Panc1 (cell line): ENCODE results near the gene DCD. TPM values are rescaled to one million over a fixed set of nuclear protein-coding genes. Genes with fewer than 3 reads are reported as not detected.
"Not testable (repeated sequence)": the region's sequence is repeated elsewhere in the genome, so short reads cannot be mapped to it uniquely, and the experiment has no call there.

ENCODE experiments used
- ATAC-seq: fragments of 200-7000 bp; cut with Tn5 transposase; 2 replicates; pipeline ENCODE4 v1.9.1; 2020; ENCODE audit warnings: mild to moderate bottlenecking, moderate library complexity
- BruUV-seq: library from RNA; stranded (reverse); fragments of 400-500 nt; replicated peaks from 2 replicates; lab custom pipeline; 2021; lab: Mats Ljungman, UMichigan
- CTCF ChIA-PET: fragments of 300-600 bp; sonication (Branson Sonifier 250); formaldehyde crosslinking; loops from one replicate; lab custom pipeline; 2022; ENCODE audit warnings: antibody characterized with exemption; lab: Charles Lee
- POLR2A ChIA-PET: fragments of 300-600 bp; sonication (Branson Sonifier 250); formaldehyde crosslinking; loops from one replicate; lab custom pipeline; 2022; ENCODE audit warnings: antibody characterized with exemption; lab: Charles Lee
- DNase-seq: peaks from one replicate; pipeline ENCODE4 v3.0.0-alpha.2; 2010; ENCODE audit warnings: low read depth, low spot score
- H3K27ac ChIP-seq: 2 replicates; pipeline ENCODE4 v1.5.1; 2011; ENCODE audit warnings: mild to moderate bottlenecking, low read length, inconsistent platforms
- H3K27me3 ChIP-seq: fragments of 200-500 bp; sonication (Bioruptor generic); 2 replicates; pipeline ENCODE4 v1.6.0; 2014; ENCODE audit warnings: low read length, inconsistent platforms; ENCODE audit not compliant: control insufficient read depth, insufficient read depth
- H3K36me3 ChIP-seq: fragments of 200-500 bp; sonication (Bioruptor generic); 2 replicates; pipeline ENCODE4 v1.5.1; 2014; ENCODE audit warnings: inconsistent platforms, mild to moderate bottlenecking, low read length, moderate library complexity; ENCODE audit not compliant: control insufficient read depth, insufficient read depth
- H3K4me1 ChIP-seq: 2 replicates; pipeline ENCODE4 v1.5.1; 2011; ENCODE audit warnings: inconsistent platforms, mild to moderate bottlenecking, low read length, moderate library complexity; ENCODE audit not compliant: control insufficient read depth, insufficient read depth
- H3K4me3 ChIP-seq, 2 experiments: 2 replicates each; pipeline ENCODE4 v1.5.1; 2011 to 2012; ENCODE audit warnings: low read depth in 2 of 2, low read length in 2 of 2, mild to moderate bottlenecking in 2 of 2, inconsistent platforms in 1 of 2, moderate library complexity in 1 of 2
- H3K9me3 ChIP-seq: fragments of 200-500 bp; sonication (Bioruptor generic); 2 replicates; pipeline ENCODE4 v1.5.1; 2014; ENCODE audit warnings: low read depth, mild to moderate bottlenecking, inconsistent platforms, low read length, moderate library complexity; ENCODE audit not compliant: control insufficient read depth, insufficient read depth
- POLR2AphosphoS5 ChIP-seq: IDR thresholded peaks from 2 replicates; pipeline ENCODE4 v1.6.1; 2012; ENCODE audit warnings: mild to moderate bottlenecking, low read depth, low read length, moderate library complexity
- SIN3A ChIP-seq: IDR thresholded peaks from 2 replicates; pipeline ENCODE4 v1.6.1; 2012; ENCODE audit warnings: low read depth, mild to moderate bottlenecking, low read length, moderate library complexity, borderline replicate concordance; ENCODE audit not compliant: insufficient read depth
- TCF7L2 ChIP-seq: IDR thresholded peaks from 2 replicates; pipeline ENCODE4 v1.6.1; 2011; ENCODE audit warnings: mild to moderate bottlenecking, low read depth, low read length, inconsistent platforms
- in situ Hi-C: cut with HindIII; loops from 2 replicates; pipeline ENCODE4 v1.10.0; 2016; ENCODE audit warnings: low sequenced_read_pairs, low pct_unique_long_range_greater_than_20kb
- intact Hi-C: fragments of 100-400 bp; cut with micrococcal nuclease; formaldehyde crosslinking; loops from one replicate; pipeline ENCODE4 v1.10.0; 2022; ENCODE audit not compliant: unreplicated experiment
- total RNA-seq: library from RNA; stranded (reverse); gene quantifications from one replicate; pipeline ENCODE4 v1.2.1, GENCODE V29; 2021; ENCODE audit not compliant: unreplicated experiment
- TF ChIP-seq, protein P1 (sequence below): fragments of 450-650 bp; IDR thresholded peaks from 2 replicates; pipeline ENCODE4 v1.5.1; 2017; ENCODE audit warnings: mild to moderate bottlenecking
- TF ChIP-seq, protein P2 (sequence below), 2 experiments: IDR thresholded peaks; 2 replicates each; pipeline ENCODE4 v1.6.1; 2011 to 2012; ENCODE audit warnings: low read depth in 2 of 2, control low read depth in 1 of 2, low read length in 1 of 2, mild to moderate bottlenecking in 1 of 2, moderate library complexity in 1 of 2; ENCODE audit not compliant: insufficient read depth in 1 of 2

Gene DCD
- total RNA-seq, 1 experiment from 2014 or later: not detected

DNA sequence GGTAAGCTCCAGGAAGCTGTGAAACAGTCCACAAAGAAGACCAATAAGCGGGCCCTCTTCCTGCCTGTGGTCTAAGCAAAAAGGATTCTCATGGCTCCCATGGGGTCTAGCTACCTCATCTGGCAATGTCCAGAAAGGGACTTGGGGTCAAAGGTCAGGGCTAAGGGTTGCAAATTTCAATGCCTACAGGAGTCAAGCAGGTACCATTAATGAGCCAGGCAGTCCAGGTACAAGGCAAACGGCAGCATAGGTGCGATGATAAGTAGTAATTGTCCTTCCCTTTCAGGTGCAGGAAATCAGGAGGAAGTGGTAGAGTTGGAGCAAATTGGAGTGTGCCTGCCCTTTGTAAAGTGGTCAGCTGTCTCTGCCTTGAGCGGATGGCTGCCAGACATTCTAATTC is 7.1 kb downstream of the DCD start:
- POLR2A ChIA-PET: no interaction called here
- Histone ChIP-seq H3K9me3 (no peaks in the 10 kb centered on the region), H3K27me3 (peaks cover 21% of the 10 kb centered on the region), H3K4me1 (no peaks in the 10 kb centered on the region), H3K36me3 (no peaks in the 10 kb centered on the region), H3K4me3 (no peak overlapping the region), H3K27ac (no peak overlapping the region)
- ATAC-seq: no peak
- intact Hi-C loops (no loop called here), in situ Hi-C loops (no loop called here)
- TF ChIP-seq POLR2AphosphoS5 (no peak), SIN3A (no peak)
- no peak for DNase-seq
- CTCF ChIA-PET: no interaction called here
- no TSS peak for BruUV-seq

DNA sequence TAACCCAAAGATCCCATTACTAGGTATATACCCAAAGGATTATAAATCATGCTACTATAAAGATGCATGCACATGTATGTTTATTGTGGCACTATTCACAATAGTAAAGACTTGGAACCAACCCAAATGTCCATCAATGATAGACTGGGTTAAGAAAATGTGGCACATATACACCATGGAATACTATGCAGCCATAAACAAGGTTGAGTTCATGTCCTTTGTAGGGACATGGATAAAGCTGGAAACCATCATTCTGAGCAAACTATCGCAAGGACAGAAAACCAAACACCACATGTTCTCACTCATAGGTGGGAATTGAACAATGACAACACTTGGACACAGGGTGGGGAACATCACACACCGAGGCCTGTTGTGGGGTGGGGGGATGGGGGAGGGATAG is 9.1 kb downstream of the DCD start:
- BruUV-seq, in situ Hi-C loops: not testable (repeated sequence)

DNA sequence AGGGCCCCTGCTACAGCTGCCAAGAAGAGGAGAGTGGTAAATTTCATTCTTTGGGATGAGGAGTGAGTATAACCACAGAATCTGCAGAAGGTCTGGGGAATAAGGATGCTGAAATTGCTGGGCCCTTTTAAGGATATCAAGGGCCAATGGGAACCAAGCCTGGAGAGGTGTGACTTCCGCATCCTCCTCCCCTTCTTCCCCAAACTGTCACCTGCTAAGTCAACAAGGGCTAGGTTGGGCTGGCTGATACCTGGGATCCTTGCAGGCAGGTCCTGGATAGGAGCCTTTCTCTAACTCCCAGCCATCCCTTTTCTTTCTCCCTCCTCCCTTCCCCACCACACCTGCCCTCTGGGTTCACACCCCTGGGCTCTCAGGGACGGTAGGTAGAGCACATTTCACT is 13.4 kb downstream of the DCD start, which contains the start of gene LACRT:
TSS of gene LACRT (minus strand) at position 101 of the 400 bp plus-strand sequence. CDS start at position 47, 54 bp downstream.
- POLR2A ChIA-PET: no interaction called here
- CTCF ChIA-PET: no interaction called here
- Histone ChIP-seq H3K27me3 (no peaks in the 10 kb centered on the region), H3K4me1 (no peaks in the 10 kb centered on the region), H3K27ac (no peak within 1 kb of the TSS), H3K9me3 (no peaks in the 10 kb centered on the region), H3K36me3 (no peaks in the 10 kb centered on the region), H3K4me3 (no peak within 1 kb of the TSS)
- in situ Hi-C loops: no loop called here
- ATAC-seq: no peak
- TF ChIP-seq, protein P1, sequence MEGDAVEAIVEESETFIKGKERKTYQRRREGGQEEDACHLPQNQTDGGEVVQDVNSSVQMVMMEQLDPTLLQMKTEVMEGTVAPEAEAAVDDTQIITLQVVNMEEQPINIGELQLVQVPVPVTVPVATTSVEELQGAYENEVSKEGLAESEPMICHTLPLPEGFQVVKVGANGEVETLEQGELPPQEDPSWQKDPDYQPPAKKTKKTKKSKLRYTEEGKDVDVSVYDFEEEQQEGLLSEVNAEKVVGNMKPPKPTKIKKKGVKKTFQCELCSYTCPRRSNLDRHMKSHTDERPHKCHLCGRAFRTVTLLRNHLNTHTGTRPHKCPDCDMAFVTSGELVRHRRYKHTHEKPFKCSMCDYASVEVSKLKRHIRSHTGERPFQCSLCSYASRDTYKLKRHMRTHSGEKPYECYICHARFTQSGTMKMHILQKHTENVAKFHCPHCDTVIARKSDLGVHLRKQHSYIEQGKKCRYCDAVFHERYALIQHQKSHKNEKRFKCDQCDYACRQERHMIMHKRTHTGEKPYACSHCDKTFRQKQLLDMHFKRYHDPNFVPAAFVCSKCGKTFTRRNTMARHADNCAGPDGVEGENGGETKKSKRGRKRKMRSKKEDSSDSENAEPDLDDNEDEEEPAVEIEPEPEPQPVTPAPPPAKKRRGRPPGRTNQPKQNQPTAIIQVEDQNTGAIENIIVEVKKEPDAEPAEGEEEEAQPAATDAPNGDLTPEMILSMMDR: no peak
- TF ChIP-seq SIN3A: no peak
- TF ChIP-seq, protein P2, sequence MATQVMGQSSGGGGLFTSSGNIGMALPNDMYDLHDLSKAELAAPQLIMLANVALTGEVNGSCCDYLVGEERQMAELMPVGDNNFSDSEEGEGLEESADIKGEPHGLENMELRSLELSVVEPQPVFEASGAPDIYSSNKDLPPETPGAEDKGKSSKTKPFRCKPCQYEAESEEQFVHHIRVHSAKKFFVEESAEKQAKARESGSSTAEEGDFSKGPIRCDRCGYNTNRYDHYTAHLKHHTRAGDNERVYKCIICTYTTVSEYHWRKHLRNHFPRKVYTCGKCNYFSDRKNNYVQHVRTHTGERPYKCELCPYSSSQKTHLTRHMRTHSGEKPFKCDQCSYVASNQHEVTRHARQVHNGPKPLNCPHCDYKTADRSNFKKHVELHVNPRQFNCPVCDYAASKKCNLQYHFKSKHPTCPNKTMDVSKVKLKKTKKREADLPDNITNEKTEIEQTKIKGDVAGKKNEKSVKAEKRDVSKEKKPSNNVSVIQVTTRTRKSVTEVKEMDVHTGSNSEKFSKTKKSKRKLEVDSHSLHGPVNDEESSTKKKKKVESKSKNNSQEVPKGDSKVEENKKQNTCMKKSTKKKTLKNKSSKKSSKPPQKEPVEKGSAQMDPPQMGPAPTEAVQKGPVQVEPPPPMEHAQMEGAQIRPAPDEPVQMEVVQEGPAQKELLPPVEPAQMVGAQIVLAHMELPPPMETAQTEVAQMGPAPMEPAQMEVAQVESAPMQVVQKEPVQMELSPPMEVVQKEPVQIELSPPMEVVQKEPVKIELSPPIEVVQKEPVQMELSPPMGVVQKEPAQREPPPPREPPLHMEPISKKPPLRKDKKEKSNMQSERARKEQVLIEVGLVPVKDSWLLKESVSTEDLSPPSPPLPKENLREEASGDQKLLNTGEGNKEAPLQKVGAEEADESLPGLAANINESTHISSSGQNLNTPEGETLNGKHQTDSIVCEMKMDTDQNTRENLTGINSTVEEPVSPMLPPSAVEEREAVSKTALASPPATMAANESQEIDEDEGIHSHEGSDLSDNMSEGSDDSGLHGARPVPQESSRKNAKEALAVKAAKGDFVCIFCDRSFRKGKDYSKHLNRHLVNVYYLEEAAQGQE (IDR thresholded peaks at IDR 0.05; ENCODE audit: insufficient read depth in 1 of 2, low read depth in 2 of 2, low read length in 1 of 2): no peak
- TF ChIP-seq POLR2AphosphoS5: no peak
- TF ChIP-seq TCF7L2: no peak
- no TSS peak for BruUV-seq
- DNase-seq: no peak
- intact Hi-C loops: no loop called here

More for the DNA sequence above, 9.1 kb downstream of the DCD start:
- intact Hi-C loops, CTCF ChIA-PET, ATAC-seq, H3K36me3 ChIP-seq, H3K4me3 ChIP-seq, H3K9me3 ChIP-seq, DNase-seq, POLR2A ChIA-PET, H3K27ac ChIP-seq, H3K4me1 ChIP-seq: not testable (repeated sequence)
- H3K27me3 ChIP-seq: peaks cover 13% of the 10 kb centered on the region
